Fibroblast of lung (primary cell): ENCODE measurements around the gene SLIT1.

ENCODE experiments used
- CTCF ChIP-seq, 2 donors: IDR thresholded peaks in 1 of 2; conservative IDR thresholded peaks in 1 of 2; 1 replicate in 1 of 2; 2 replicates in 1 of 2; pipeline ENCODE4 v1.5.1; 2011 to 2012; ENCODE audit warnings: low read length in 2 of 2, control low read depth in 1 of 2, inconsistent platforms in 1 of 2, low read depth in 1 of 2, mild to moderate bottlenecking in 1 of 2
- EZH2 ChIP-seq: IDR thresholded peaks from 2 replicates; pipeline ENCODE4 v1.5.1; 2012; ENCODE audit warnings: low read length, control low read depth, mild to moderate bottlenecking; ENCODE audit errors: missing control alignments

- TF ChIP-seq CTCF (conservative IDR thresholded peaks at IDR 0.05 in 1 of 2, IDR thresholded peaks at IDR 0.05 in 1 of 2; ENCODE audit: low read depth in 1 of 2, low read length in 2 of 2), result no peak
- no peak for TF ChIP-seq EZH2
Measured at GRCh38 chr10:97053276-97053675, 132.5 kb downstream of the SLIT1 start.
